ENCODE measurements around the gene BICRAL. TPM values are rescaled to one million over a fixed set of nuclear protein-coding genes. Genes with fewer than 3 reads are reported as not detected.

Gene BICRAL
- total RNA-seq, 1 experiment from 2014 or later: 9.7 TPM

DNA sequence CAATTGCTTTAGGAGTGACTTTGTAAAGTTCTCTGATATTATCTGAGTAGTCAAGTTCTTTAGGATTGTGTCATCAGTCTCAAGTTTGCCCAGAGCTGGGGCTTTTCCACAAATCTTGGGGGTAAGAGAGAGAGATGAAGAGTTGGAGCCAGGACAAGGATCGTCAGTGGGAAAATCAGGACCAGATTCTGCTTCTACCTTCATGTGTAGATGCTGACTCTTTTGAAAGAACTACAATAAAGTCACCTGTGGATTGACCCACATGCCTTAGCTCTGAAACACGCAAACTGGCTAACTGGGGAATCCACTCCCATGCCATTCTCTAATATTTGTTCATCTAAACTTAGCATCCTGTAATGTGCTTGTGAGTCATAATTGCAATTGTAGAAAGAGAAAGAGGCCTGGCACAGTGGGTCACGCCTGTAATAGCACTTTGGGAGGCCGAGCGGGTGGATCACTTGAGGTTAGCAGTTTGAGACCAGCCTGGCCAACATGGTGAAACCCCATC is 15.6 kb upstream of the BICRAL start (continued):
- TF ChIP-seq RELA (CRISPR knock-in tag; IDR thresholded peaks at IDR 0.05; ENCODE audit: borderline replicate concordance) (no peak), FOXK1 (CRISPR knock-in tag; IDR thresholded peaks at IDR 0.05) (no peak), ZNF232 (CRISPR knock-in tag; IDR thresholded peaks at IDR 0.05) (no peak)

DNA sequence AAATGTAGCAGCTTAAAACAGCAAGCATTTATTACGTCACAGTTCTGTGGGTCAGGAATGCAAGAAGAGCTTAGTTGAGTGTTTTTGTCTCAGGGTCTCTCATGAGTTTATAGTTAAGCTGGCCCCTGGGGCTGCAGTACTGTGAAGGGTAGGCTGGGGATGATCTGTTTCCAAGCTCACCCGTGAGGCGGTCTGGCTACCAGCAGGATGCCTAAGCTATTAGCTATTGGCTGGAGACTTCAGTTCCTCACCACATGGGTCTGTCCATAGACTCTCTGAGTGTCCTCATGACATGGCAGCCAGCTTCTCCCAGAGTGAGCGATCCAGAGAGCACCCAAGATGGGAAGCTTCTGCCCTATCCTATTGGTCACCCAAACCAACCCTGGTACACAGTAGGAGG is 12.8 kb upstream of the BICRAL start:
- Mint-ChIP-seq H3K9me3 (no peaks in the 10 kb centered on the region), H3K4me1 (peaks cover 33% of the 10 kb centered on the region), H3K27ac (no peak overlapping the region), H3K27me3 (ENCODE audit: low read depth) (no peaks in the 10 kb centered on the region), H3K4me3 (no peak overlapping the region), H3K36me3 (no peaks in the 10 kb centered on the region; the same call in 1 of the 2 replicates)
- ChIA-PET POLR2A (interaction anchor here (0.7 to 0.9 kb wide), 2 partner anchors 14 to 23 kb away, joined by 3 to 4 read pairs; partner anchors contain the start of gene TBCC), CTCF (interaction anchor here (0.8 to 1.3 kb wide), 2 partner anchors 43 to 108 kb away, joined by 3 to 5 read pairs; no protein-coding TSS in a partner anchor)
- no peak for DNase-seq (ENCODE audit: low spot score)
- ATAC-seq: no peak
- TF ChIP-seq CREB1 (CRISPR knock-in tag; IDR thresholded peaks at IDR 0.05) (no peak), HMGA2 (CRISPR knock-in tag; IDR thresholded peaks at IDR 0.05) (no peak), NFE2L1 (CRISPR knock-in tag; IDR thresholded peaks at IDR 0.05) (no peak), SMAD3 (CRISPR knock-in tag; IDR thresholded peaks at IDR 0.05; ENCODE audit: borderline replicate concordance) (no peak), NFATC4 (CRISPR knock-in tag; IDR thresholded peaks at IDR 0.05) (no peak), ATF1 (CRISPR knock-in tag; IDR thresholded peaks at IDR 0.05) (no peak), ZNF138 (CRISPR knock-in tag; conservative IDR thresholded peaks at IDR 0.05) (no peak), GTF2I (CRISPR knock-in tag; conservative IDR thresholded peaks at IDR 0.05) (no peak), TEAD1 (CRISPR knock-in tag; IDR thresholded peaks at IDR 0.05) (no peak), SOX15 (CRISPR knock-in tag; IDR thresholded peaks at IDR 0.05) (no peak), MXD4 (CRISPR knock-in tag; IDR thresholded peaks at IDR 0.05; ENCODE audit: borderline replicate concordance) (no peak), ESRRA (CRISPR knock-in tag; IDR thresholded peaks at IDR 0.05; ENCODE audit: borderline replicate concordance) (no peak)
- TF ChIP-seq, protein P1, sequence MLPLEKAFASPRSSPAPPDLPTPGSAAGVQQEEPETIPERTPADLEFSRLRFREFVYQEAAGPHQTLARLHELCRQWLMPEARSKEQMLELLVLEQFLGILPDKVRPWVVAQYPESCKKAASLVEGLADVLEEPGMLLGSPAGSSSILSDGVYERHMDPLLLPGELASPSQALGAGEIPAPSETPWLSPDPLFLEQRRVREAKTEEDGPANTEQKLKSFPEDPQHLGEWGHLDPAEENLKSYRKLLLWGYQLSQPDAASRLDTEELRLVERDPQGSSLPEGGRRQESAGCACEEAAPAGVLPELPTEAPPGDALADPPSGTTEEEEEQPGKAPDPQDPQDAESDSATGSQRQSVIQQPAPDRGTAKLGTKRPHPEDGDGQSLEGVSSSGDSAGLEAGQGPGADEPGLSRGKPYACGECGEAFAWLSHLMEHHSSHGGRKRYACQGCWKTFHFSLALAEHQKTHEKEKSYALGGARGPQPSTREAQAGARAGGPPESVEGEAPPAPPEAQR (CRISPR knock-in tag; IDR thresholded peaks at IDR 0.05): no peak
- TF ChIP-seq, protein P2, sequence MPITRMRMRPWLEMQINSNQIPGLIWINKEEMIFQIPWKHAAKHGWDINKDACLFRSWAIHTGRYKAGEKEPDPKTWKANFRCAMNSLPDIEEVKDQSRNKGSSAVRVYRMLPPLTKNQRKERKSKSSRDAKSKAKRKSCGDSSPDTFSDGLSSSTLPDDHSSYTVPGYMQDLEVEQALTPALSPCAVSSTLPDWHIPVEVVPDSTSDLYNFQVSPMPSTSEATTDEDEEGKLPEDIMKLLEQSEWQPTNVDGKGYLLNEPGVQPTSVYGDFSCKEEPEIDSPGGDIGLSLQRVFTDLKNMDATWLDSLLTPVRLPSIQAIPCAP (CRISPR knock-in tag; IDR thresholded peaks at IDR 0.05): no peak
- TF ChIP-seq, protein P3, sequence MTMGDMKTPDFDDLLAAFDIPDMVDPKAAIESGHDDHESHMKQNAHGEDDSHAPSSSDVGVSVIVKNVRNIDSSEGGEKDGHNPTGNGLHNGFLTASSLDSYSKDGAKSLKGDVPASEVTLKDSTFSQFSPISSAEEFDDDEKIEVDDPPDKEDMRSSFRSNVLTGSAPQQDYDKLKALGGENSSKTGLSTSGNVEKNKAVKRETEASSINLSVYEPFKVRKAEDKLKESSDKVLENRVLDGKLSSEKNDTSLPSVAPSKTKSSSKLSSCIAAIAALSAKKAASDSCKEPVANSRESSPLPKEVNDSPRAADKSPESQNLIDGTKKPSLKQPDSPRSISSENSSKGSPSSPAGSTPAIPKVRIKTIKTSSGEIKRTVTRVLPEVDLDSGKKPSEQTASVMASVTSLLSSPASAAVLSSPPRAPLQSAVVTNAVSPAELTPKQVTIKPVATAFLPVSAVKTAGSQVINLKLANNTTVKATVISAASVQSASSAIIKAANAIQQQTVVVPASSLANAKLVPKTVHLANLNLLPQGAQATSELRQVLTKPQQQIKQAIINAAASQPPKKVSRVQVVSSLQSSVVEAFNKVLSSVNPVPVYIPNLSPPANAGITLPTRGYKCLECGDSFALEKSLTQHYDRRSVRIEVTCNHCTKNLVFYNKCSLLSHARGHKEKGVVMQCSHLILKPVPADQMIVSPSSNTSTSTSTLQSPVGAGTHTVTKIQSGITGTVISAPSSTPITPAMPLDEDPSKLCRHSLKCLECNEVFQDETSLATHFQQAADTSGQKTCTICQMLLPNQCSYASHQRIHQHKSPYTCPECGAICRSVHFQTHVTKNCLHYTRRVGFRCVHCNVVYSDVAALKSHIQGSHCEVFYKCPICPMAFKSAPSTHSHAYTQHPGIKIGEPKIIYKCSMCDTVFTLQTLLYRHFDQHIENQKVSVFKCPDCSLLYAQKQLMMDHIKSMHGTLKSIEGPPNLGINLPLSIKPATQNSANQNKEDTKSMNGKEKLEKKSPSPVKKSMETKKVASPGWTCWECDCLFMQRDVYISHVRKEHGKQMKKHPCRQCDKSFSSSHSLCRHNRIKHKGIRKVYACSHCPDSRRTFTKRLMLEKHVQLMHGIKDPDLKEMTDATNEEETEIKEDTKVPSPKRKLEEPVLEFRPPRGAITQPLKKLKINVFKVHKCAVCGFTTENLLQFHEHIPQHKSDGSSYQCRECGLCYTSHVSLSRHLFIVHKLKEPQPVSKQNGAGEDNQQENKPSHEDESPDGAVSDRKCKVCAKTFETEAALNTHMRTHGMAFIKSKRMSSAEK (CRISPR knock-in tag; IDR thresholded peaks at IDR 0.05; ENCODE audit: borderline replicate concordance): no peak
- TF ChIP-seq, protein P4, sequence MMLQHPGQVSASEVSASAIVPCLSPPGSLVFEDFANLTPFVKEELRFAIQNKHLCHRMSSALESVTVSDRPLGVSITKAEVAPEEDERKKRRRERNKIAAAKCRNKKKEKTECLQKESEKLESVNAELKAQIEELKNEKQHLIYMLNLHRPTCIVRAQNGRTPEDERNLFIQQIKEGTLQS (CRISPR knock-in tag; conservative IDR thresholded peaks at IDR 0.05): no peak
- TF ChIP-seq, protein P5, sequence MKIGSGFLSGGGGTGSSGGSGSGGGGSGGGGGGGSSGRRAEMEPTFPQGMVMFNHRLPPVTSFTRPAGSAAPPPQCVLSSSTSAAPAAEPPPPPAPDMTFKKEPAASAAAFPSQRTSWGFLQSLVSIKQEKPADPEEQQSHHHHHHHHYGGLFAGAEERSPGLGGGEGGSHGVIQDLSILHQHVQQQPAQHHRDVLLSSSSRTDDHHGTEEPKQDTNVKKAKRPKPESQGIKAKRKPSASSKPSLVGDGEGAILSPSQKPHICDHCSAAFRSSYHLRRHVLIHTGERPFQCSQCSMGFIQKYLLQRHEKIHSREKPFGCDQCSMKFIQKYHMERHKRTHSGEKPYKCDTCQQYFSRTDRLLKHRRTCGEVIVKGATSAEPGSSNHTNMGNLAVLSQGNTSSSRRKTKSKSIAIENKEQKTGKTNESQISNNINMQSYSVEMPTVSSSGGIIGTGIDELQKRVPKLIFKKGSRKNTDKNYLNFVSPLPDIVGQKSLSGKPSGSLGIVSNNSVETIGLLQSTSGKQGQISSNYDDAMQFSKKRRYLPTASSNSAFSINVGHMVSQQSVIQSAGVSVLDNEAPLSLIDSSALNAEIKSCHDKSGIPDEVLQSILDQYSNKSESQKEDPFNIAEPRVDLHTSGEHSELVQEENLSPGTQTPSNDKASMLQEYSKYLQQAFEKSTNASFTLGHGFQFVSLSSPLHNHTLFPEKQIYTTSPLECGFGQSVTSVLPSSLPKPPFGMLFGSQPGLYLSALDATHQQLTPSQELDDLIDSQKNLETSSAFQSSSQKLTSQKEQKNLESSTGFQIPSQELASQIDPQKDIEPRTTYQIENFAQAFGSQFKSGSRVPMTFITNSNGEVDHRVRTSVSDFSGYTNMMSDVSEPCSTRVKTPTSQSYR (CRISPR knock-in tag; IDR thresholded peaks at IDR 0.05): no peak
- TF ChIP-seq, protein P6, sequence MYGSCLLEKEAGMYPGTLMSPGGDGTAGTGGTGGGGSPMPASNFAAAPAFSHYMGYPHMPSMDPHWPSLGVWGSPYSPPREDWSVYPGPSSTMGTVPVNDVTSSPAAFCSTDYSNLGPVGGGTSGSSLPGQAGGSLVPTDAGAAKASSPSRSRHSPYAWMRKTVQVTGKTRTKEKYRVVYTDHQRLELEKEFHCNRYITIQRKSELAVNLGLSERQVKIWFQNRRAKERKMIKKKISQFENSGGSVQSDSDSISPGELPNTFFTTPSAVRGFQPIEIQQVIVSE (CRISPR knock-in tag; IDR thresholded peaks at IDR 0.05; ENCODE audit: borderline replicate concordance): no peak
- TF ChIP-seq, protein P7, sequence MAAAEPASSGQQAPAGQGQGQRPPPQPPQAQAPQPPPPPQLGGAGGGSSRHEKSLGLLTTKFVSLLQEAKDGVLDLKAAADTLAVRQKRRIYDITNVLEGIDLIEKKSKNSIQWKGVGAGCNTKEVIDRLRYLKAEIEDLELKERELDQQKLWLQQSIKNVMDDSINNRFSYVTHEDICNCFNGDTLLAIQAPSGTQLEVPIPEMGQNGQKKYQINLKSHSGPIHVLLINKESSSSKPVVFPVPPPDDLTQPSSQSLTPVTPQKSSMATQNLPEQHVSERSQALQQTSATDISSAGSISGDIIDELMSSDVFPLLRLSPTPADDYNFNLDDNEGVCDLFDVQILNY (CRISPR knock-in tag; IDR thresholded peaks at IDR 0.05): no peak

All from WTC11 (cell line).